GM12875 (cell line): ENCODE results near the gene PHF10.
A peak's percentile ranks its signal among the peaks of the same experiment; 100 is the strongest.

Experiments used
- H3K4me3 ChIP-seq: one replicate; pipeline ENCODE4 v1.5.1; 2011; ENCODE audit warnings: low read depth, low read length, control low read depth
- CTCF ChIP-seq: IDR thresholded peaks from 2 replicates; pipeline ENCODE4 v1.5.1; 2011; ENCODE audit warnings: low read depth, mild to moderate bottlenecking, control low read depth, inconsistent platforms, low read length, moderate library complexity, borderline replicate concordance; ENCODE audit not compliant: insufficient read depth

The PHF10 gene

GRCh38 chr6:169659820-169660610, 64.3 kb downstream of the PHF10 start:
- H3K4me3 ChIP-seq = no peak overlapping the region
- TF ChIP-seq CTCF = no peak

- H3K4me3 ChIP-seq = no peak overlapping the region
- no peak for TF ChIP-seq CTCF
These were observed 67.1 kb downstream of the PHF10 start for GRCh38 chr6:169657284-169657610.

- no peak overlapping the region for H3K4me3 ChIP-seq
- TF ChIP-seq CTCF = no peak
These were observed 67.6 kb downstream of the PHF10 start for GRCh38 chr6:169656546-169657283.

GRCh38 chr6:169654598-169655391, 69.5 kb downstream of the PHF10 start:
- TF ChIP-seq CTCF = no peak
- peak overlapping the region; percentile 32 for H3K4me3 ChIP-seq
